ENCODE results near the gene CLOCK.

DNA sequence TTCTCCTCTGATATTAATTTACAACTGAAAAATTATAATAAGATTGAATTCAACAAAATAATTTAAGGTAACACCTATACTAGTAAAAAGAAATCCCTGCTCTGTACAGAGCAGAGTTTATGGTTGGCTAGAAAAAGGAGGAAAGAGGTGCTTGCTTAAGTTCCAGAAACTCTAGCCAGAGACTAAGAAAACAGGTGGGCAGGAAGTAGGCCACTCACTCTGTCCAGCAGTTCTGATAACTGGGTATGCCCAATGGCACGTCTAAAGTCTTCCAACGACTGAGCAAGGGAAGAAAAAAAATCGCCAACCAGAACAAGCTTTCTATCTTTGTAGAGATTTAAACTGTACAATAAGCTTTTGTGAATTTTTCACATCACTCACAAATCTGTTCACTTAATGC, 108.9 kb downstream of the CLOCK start:
- TF ChIP-seq POU2F2 (IDR thresholded peaks at IDR 0.05; ENCODE audit: low read depth, low read length), result no peak
- TF ChIP-seq POLR2AphosphoS5 (IDR thresholded peaks at IDR 0.05; ENCODE audit: low read depth, low read length), result no peak
- no peak for TF ChIP-seq POLR2A (IDR thresholded peaks at IDR 0.05; ENCODE audit: low read depth, low read length)
- TF ChIP-seq PAX5 (IDR thresholded peaks at IDR 0.05; ENCODE audit: insufficient read depth, low read length, severe bottlenecking), result no peak

All from GM12891 (cell line).